H9 (cell line): Measurements from ENCODE around the gene MAP4K1. TPM values are rescaled to one million over a fixed set of nuclear protein-coding genes. Genes with fewer than 3 reads are reported as not detected.

Experiments used
- DNase-seq: peaks from one replicate; pipeline ENCODE4 v3.0.0-alpha.2; 2017
- H2AFZ ChIP-seq: one replicate; pipeline ENCODE4 v1.6.1; 2013; ENCODE audit warnings: mild to moderate bottlenecking, low read length, control low read depth, moderate library complexity
- H2AK5ac ChIP-seq: 2 replicates; pipeline ENCODE4 v1.6.1; 2013; ENCODE audit warnings: low read length, control low read depth, mixed read lengths; ENCODE audit not compliant: insufficient read length
- H2BK120ac ChIP-seq: one replicate; pipeline ENCODE4 v1.6.1; 2013; ENCODE audit warnings: low read depth, mild to moderate bottlenecking, low read length, control low read depth, inconsistent platforms; ENCODE audit not compliant: poor library complexity, severe bottlenecking
- H2BK12ac ChIP-seq: 2 replicates; pipeline ENCODE4 v1.6.1; 2013; ENCODE audit warnings: low read length, control low read depth, mixed read lengths, low read depth; ENCODE audit not compliant: insufficient read length
- H2BK15ac ChIP-seq: 2 replicates; pipeline ENCODE4 v1.6.1; 2013; ENCODE audit warnings: low read depth, low read length, control low read depth
- H2BK20ac ChIP-seq: one replicate; pipeline ENCODE4 v1.6.1; 2013; ENCODE audit warnings: low read depth, mild to moderate bottlenecking, low read length, control low read depth, inconsistent platforms; ENCODE audit not compliant: poor library complexity, severe bottlenecking
- H2BK5ac ChIP-seq: 2 replicates; pipeline ENCODE4 v1.6.1; 2013; ENCODE audit warnings: low read length, control low read depth, mixed read lengths; ENCODE audit not compliant: insufficient read length
- H3K14ac ChIP-seq: 2 replicates; pipeline ENCODE4 v1.6.1; 2013; ENCODE audit warnings: low read length, control low read depth; ENCODE audit not compliant: insufficient read depth
- H3K18ac ChIP-seq: 2 replicates; pipeline ENCODE4 v1.6.1; 2013; ENCODE audit warnings: low read depth, mild to moderate bottlenecking, mixed read lengths, low read length, control low read depth; ENCODE audit not compliant: insufficient read length
- H3K23ac ChIP-seq: 2 replicates; pipeline ENCODE4 v1.6.1; 2013; ENCODE audit warnings: low read length, control low read depth, mixed read lengths, low read depth; ENCODE audit not compliant: insufficient read length
- H3K23me2 ChIP-seq: 2 replicates; pipeline ENCODE4 v1.6.1; 2013; ENCODE audit warnings: low read depth, mild to moderate bottlenecking, mixed read lengths, low read length, control low read depth; ENCODE audit not compliant: insufficient read length, poor library complexity, severe bottlenecking
- H3K27ac ChIP-seq: 2 replicates; pipeline ENCODE4 v1.5.1; 2013; ENCODE audit warnings: low read length, control low read depth, mixed read lengths, low read depth; ENCODE audit not compliant: insufficient read length
- H3K27me3 ChIP-seq: 2 replicates; pipeline ENCODE4 v1.6.1; 2013; ENCODE audit warnings: low read length, control low read depth, inconsistent platforms; ENCODE audit not compliant: insufficient read depth
- H3K4ac ChIP-seq: 2 replicates; pipeline ENCODE4 v1.6.1; 2013; ENCODE audit warnings: low read depth, mild to moderate bottlenecking, control low read depth, inconsistent platforms, low read length, moderate library complexity
- H3K4me1 ChIP-seq: 2 replicates; pipeline ENCODE4 v1.6.1; 2013; ENCODE audit warnings: low read length, control low read depth, inconsistent platforms; ENCODE audit not compliant: insufficient read depth
- H3K4me2 ChIP-seq: 2 replicates; pipeline ENCODE4 v1.6.1; 2013; ENCODE audit warnings: low read length, control low read depth, mixed read lengths; ENCODE audit not compliant: insufficient read length, insufficient read depth
- H3K56ac ChIP-seq: 2 replicates; pipeline ENCODE4 v1.6.1; 2013; ENCODE audit warnings: low read depth, mild to moderate bottlenecking, mixed read lengths, low read length, control low read depth; ENCODE audit not compliant: insufficient read length
- H3K79me1 ChIP-seq: 2 replicates; pipeline ENCODE4 v1.6.1; 2013; ENCODE audit warnings: low read depth, mild to moderate bottlenecking, moderate library complexity, low read length, control low read depth, inconsistent platforms; ENCODE audit not compliant: insufficient read depth, poor library complexity, severe bottlenecking
- H3K79me2 ChIP-seq: 2 replicates; pipeline ENCODE4 v1.6.1; 2013; ENCODE audit warnings: low read length, control low read depth, inconsistent platforms; ENCODE audit not compliant: insufficient read depth
- H3K9ac ChIP-seq: 2 replicates; pipeline ENCODE4 v1.6.1; 2013; ENCODE audit warnings: low read length, control low read depth, mixed read lengths; ENCODE audit not compliant: insufficient read length; ENCODE audit errors: extremely low read depth
- H3K9me3 ChIP-seq: one replicate; pipeline ENCODE4 v1.6.1; 2013; ENCODE audit warnings: low read depth, low read length, inconsistent platforms; ENCODE audit not compliant: control insufficient read depth
- H3T11ph ChIP-seq: one replicate; pipeline ENCODE4 v1.6.1; 2013; ENCODE audit warnings: mild to moderate bottlenecking, low read length, control low read depth, inconsistent platforms
- H4K20me1 ChIP-seq: one replicate; pipeline ENCODE4 v1.6.1; 2013; ENCODE audit not compliant: control insufficient read depth, insufficient read length, insufficient read depth
- H4K5ac ChIP-seq: 2 replicates; pipeline ENCODE4 v1.6.1; 2013; ENCODE audit warnings: low read depth, mild to moderate bottlenecking, mixed read lengths, low read length, control low read depth; ENCODE audit not compliant: insufficient read length
- H4K8ac ChIP-seq: replicated peaks from 2 replicates; pipeline ENCODE4 v1.6.1; 2013; ENCODE audit warnings: low read length, control low read depth, mixed read lengths, low read depth; ENCODE audit not compliant: insufficient read length
- H4K91ac ChIP-seq: 2 replicates; pipeline ENCODE4 v1.6.1; 2013; ENCODE audit warnings: low read depth, mild to moderate bottlenecking, moderate library complexity, mixed read lengths, low read length, control low read depth; ENCODE audit not compliant: insufficient read length
- H3K27ac Mint-ChIP-seq, 3 experiments: 2 replicates in 2 of 3; 3 replicates in 1 of 3; pipeline ENCODE4 v1.8.0; 2020 to 2021; ENCODE audit warnings: mixed read lengths in 3 of 3, mild to moderate bottlenecking in 1 of 3, moderate library complexity in 1 of 3
- H3K27me3 Mint-ChIP-seq: 2 replicates; pipeline ENCODE4 v1.8.0; 2021; ENCODE audit warnings: low read depth, mild to moderate bottlenecking, moderate library complexity, mixed read lengths
- H3K36me3 Mint-ChIP-seq, 3 experiments: 2 replicates in 2 of 3; 3 replicates in 1 of 3; pipeline ENCODE4 v1.8.0; 2020 to 2021; ENCODE audit warnings: low read depth in 3 of 3, mixed read lengths in 3 of 3; ENCODE audit not compliant: insufficient read depth in 1 of 3
- H3K4me1 Mint-ChIP-seq, 2 experiments: 2 replicates each; pipeline ENCODE4 v1.8.0; 2020; ENCODE audit warnings: mixed read lengths in 2 of 2
- H3K4me3 Mint-ChIP-seq, 2 experiments: 2 replicates in 1 of 2; 3 replicates in 1 of 2; pipeline ENCODE4 v1.8.0; 2020 to 2021; ENCODE audit warnings: mild to moderate bottlenecking in 2 of 2, mixed read lengths in 2 of 2, moderate library complexity in 1 of 2
- H3K9me3 Mint-ChIP-seq, 2 experiments: 2 replicates in 1 of 2; 3 replicates in 1 of 2; pipeline ENCODE4 v1.8.0; 2020; ENCODE audit warnings: mild to moderate bottlenecking in 2 of 2, mixed read lengths in 2 of 2, moderate library complexity in 1 of 2
- CTCF ChIP-seq: fragments of 200-600 bp; sonication (generic); conservative IDR thresholded peaks from 3 replicates; pipeline ENCODE4 v1.8.0; 2021; ENCODE audit warnings: antibody characterized with exemption, mild to moderate bottlenecking
- WGBS: extraction: QIAGEN DNeasy Blood & Tissue Kit; methylation state at CpG from one replicate; pipeline ENCODE4 v1.1.7; 2013; ENCODE audit warnings: missing lambda C conversion rate, low lambda C conversion rate, mixed read lengths; ENCODE audit not compliant: insufficient read length; ENCODE audit errors: extremely low coverage; 5-methylcytosine and 5-hydroxymethylcytosine counted together
- total RNA-seq: library from RNA; stranded (reverse); gene quantifications from 2 replicates; pipeline ENCODE4 v1.2.1, GENCODE V29; 2021

The MAP4K1 gene
- total RNA-seq, 1 experiment from 2014 or later, result 31.1 TPM

GRCh38 chr19:38654628-38655055 is 36.9 kb upstream of the MAP4K1 start:
- peaks cover 31% of the 10 kb centered on the region for H3K4me1 ChIP-seq

More at GRCh38 chr19:38654628-38655055, 36.9 kb upstream of the MAP4K1 start:
- Histone ChIP-seq H2BK120ac (no peak overlapping the region), H2BK5ac (peak overlapping the region; percentile 76), H4K20me1 (no peaks in the 10 kb centered on the region), H2BK20ac (no peak overlapping the region), H3K27ac (peak overlapping the region; percentile 33), H3K18ac (no peak overlapping the region), H3K23ac (no peak overlapping the region), H4K8ac (no peak overlapping the region), H3K56ac (no peak overlapping the region), H3K79me2 (peaks cover 81% of the 10 kb centered on the region), H4K91ac (no peak overlapping the region), H3K9ac (no peak overlapping the region), H3K27me3 (no peaks in the 10 kb centered on the region), H2BK12ac (no peak overlapping the region), H2BK15ac (peak overlapping the region; percentile 70; the same call in 1 of the 2 replicates), H3K4ac (no peak overlapping the region), H3K9me3 (no peaks in the 10 kb centered on the region), H3T11ph (no peak overlapping the region), H3K23me2 (peaks cover 6% of the 10 kb centered on the region), H3K14ac (no peak overlapping the region; the same call in 1 of the 2 replicates), H3K79me1 (peaks cover 4% of the 10 kb centered on the region), H3K4me2 (peak overlapping the region; percentile 26), H2AK5ac (no peak overlapping the region), H2AFZ (no peak overlapping the region), H4K5ac (no peak overlapping the region)
- no peak for TF ChIP-seq CTCF
- Mint-ChIP-seq H3K4me1 (peaks cover 85 to 88% of the 10 kb centered on the region in 2 experiments), H3K4me3 (peak overlapping the region in 1 of 2 experiments; percentile 59; a peak in 3 of 5 replicates), H3K9me3 (peaks cover 0 to 2% of the 10 kb centered on the region in 2 experiments; a peak in 1 of 5 replicates), H3K36me3 (peaks cover 12 to 29% (median 23%) of the 10 kb centered on the region in 3 experiments; a peak in 6 of 7 replicates), H3K27me3 (no peaks in the 10 kb centered on the region), H3K27ac (peak overlapping the region; percentile 37 to 88 (median 69))
- WGBS, result no CpG with 5 or more reads among the region's 6 CpGs
- DNase-seq, result no peak
